ENCODE results near the gene ERAL1. TPM values are rescaled to one million over a fixed set of nuclear protein-coding genes. Genes with fewer than 3 reads are reported as not detected.

The ERAL1 gene
- total and polyA plus RNA-seq, 2 experiments from 2014 or later: 30.0 to 77.1 TPM

DNA sequence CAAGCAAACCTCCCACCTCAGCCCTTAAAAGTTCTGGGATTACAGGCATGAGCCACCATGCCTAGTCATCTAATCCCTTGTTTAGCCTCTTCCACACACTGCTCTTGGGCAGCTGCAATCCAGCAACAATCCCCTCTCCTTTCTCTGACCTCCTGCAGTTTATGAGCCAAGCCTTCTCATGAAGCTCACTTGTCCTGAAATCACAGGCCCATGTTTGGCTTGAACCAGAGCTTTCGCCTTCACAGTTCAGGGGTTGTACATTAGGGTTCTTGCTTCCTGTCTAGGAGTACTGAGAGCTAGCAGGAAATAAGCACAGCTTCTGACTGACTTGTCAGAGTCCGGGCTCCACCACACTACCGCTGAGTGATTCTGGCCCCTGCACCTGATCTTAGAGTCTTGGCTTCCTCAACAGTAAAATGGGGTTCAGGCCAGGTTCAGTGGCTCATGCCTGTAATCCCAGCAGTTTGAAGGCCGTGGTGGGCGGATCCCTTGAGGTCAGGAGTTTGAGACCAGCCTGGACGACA lies 16.3 kb downstream of the ERAL1 start:
- no peak overlapping the region for H3K4me3 ChIP-seq
- H3K9me2 ChIP-seq (replicated peaks; ENCODE audit: insufficient read depth): no peaks in the 10 kb centered on the region
- H2AFZ ChIP-seq: no peak overlapping the region
- no peaks in the 10 kb centered on the region for H4K20me1 ChIP-seq (ENCODE audit: insufficient read depth, poor library complexity, severe bottlenecking)
- no peak overlapping the region for H3K4me2 ChIP-seq
- H3K36me3 ChIP-seq (replicated peaks; ENCODE audit: insufficient read depth, low read depth): no peaks in the 10 kb centered on the region
- WGBS (ENCODE audit: low lambda C conversion rate, missing lambda C conversion rate): 81% methylated on average over 6 of the region's 6 CpGs
- no peaks in the 10 kb centered on the region for H3K4me1 ChIP-seq (ENCODE audit: insufficient read depth)
- H3K27me3 ChIP-seq: no peaks in the 10 kb centered on the region
- no peak for TF ChIP-seq EZH2phosphoT487 (IDR thresholded peaks at IDR 0.05; ENCODE audit: low read depth, severe bottlenecking, unreplicated experiment)
- TF ChIP-seq, protein P1, sequence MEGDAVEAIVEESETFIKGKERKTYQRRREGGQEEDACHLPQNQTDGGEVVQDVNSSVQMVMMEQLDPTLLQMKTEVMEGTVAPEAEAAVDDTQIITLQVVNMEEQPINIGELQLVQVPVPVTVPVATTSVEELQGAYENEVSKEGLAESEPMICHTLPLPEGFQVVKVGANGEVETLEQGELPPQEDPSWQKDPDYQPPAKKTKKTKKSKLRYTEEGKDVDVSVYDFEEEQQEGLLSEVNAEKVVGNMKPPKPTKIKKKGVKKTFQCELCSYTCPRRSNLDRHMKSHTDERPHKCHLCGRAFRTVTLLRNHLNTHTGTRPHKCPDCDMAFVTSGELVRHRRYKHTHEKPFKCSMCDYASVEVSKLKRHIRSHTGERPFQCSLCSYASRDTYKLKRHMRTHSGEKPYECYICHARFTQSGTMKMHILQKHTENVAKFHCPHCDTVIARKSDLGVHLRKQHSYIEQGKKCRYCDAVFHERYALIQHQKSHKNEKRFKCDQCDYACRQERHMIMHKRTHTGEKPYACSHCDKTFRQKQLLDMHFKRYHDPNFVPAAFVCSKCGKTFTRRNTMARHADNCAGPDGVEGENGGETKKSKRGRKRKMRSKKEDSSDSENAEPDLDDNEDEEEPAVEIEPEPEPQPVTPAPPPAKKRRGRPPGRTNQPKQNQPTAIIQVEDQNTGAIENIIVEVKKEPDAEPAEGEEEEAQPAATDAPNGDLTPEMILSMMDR (IDR thresholded peaks at IDR 0.05; ENCODE audit: poor library complexity): no peak
- TF ChIP-seq EZH2 (IDR thresholded peaks at IDR 0.05; ENCODE audit: borderline replicate concordance): no peak
- H3K27ac ChIP-seq: no peak overlapping the region
- no peaks in the 10 kb centered on the region for H3K79me2 ChIP-seq
- no peak for DNase-seq (ENCODE audit: low spot score)
- no peaks in the 10 kb centered on the region for H3K9me3 ChIP-seq (ENCODE audit: low read depth)

DNA sequence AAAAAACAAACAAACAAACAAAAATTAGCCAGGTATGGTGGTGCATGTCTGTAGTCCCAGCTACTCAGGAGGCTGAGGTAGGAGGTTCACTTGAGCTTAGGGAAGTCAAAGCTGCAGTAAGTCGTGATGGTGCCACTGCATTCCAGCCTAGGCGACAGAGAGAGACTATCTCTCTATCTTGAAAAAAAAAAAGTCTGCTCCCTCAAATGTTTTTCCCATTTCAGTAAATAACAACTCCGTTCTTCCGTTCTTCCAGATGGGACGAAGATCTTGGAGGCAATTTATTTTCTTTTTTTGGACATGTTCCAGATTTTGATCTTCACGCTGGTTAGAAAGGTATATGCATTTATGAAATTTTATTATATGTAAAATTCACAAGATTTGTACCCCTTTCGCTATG lies 19.0 kb downstream of the ERAL1 start:
- no peaks in the 10 kb centered on the region for H3K9me2 ChIP-seq (replicated peaks; ENCODE audit: insufficient read depth)
- no peaks in the 10 kb centered on the region for H3K79me2 ChIP-seq
- no peak overlapping the region for H2AFZ ChIP-seq
- no peaks in the 10 kb centered on the region for H3K4me1 ChIP-seq (ENCODE audit: insufficient read depth)
- H3K9me3 ChIP-seq (ENCODE audit: low read depth): no peaks in the 10 kb centered on the region
- TF ChIP-seq EZH2phosphoT487 (IDR thresholded peaks at IDR 0.05; ENCODE audit: low read depth, severe bottlenecking, unreplicated experiment) (no peak), EZH2 (IDR thresholded peaks at IDR 0.05; ENCODE audit: borderline replicate concordance) (no peak)
- TF ChIP-seq, protein P1 (IDR thresholded peaks at IDR 0.05; ENCODE audit: poor library complexity): no peak
- H3K4me2 ChIP-seq: no peak overlapping the region
- no peak overlapping the region for H3K4me3 ChIP-seq
- no peak for DNase-seq (ENCODE audit: low spot score)
- 85% methylated on average over 7 of the region's 7 CpGs for WGBS (ENCODE audit: low lambda C conversion rate, missing lambda C conversion rate)
- H3K27ac ChIP-seq: no peak overlapping the region
- no peaks in the 10 kb centered on the region for H3K36me3 ChIP-seq (replicated peaks; ENCODE audit: insufficient read depth, low read depth)
- no peaks in the 10 kb centered on the region for H4K20me1 ChIP-seq (ENCODE audit: insufficient read depth, poor library complexity, severe bottlenecking)
- H3K27me3 ChIP-seq: no peaks in the 10 kb centered on the region

DNA sequence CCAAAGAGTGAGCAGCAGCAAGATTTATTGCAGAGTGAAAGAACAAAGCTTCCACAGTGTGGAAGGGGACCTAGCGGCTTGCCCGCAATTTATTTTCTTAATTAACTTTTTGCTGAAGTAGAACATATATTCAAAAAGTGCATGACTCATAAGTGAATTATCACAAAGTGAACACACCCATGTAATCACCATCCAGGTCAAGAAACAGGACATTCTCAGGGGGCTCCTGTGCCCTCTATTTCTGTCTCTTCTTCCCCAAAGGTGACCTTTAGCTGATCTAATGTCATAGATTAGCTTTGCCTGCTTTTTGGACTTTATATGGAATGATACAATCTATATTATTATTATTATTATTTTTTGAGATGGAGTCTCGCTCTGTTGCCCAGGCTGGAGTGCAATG lies 19.9 kb downstream of the ERAL1 start:
- 93% methylated on average over 3 of the region's 3 CpGs for WGBS (ENCODE audit: low lambda C conversion rate, missing lambda C conversion rate)
- no peak overlapping the region for H2AFZ ChIP-seq
- H3K27me3 ChIP-seq: no peaks in the 10 kb centered on the region
- DNase-seq (ENCODE audit: low spot score): no peak
- TF ChIP-seq EZH2 (IDR thresholded peaks at IDR 0.05; ENCODE audit: borderline replicate concordance) (no peak), EZH2phosphoT487 (IDR thresholded peaks at IDR 0.05; ENCODE audit: low read depth, severe bottlenecking, unreplicated experiment) (no peak)
- TF ChIP-seq, protein P1 (IDR thresholded peaks at IDR 0.05; ENCODE audit: poor library complexity): no peak
- no peaks in the 10 kb centered on the region for H3K4me1 ChIP-seq (ENCODE audit: insufficient read depth)
- H3K9me3 ChIP-seq (ENCODE audit: low read depth): no peaks in the 10 kb centered on the region
- H3K36me3 ChIP-seq (replicated peaks; ENCODE audit: insufficient read depth, low read depth): no peaks in the 10 kb centered on the region
- H3K9me2 ChIP-seq (replicated peaks; ENCODE audit: insufficient read depth): no peaks in the 10 kb centered on the region
- H3K4me3 ChIP-seq: no peak overlapping the region
- no peaks in the 10 kb centered on the region for H3K79me2 ChIP-seq
- no peak overlapping the region for H3K4me2 ChIP-seq
- no peak overlapping the region for H3K27ac ChIP-seq
- H4K20me1 ChIP-seq (ENCODE audit: insufficient read depth, poor library complexity, severe bottlenecking): no peaks in the 10 kb centered on the region

Measured in hepatocyte (in vitro differentiated cells).